Astrocyte (in vitro differentiated cells and primary cell): Measurements from ENCODE around the gene LSM12. TPM values are rescaled to one million over a fixed set of nuclear protein-coding genes. Genes with fewer than 3 reads are reported as not detected.
"Not testable (repeated sequence)": the region's sequence is repeated elsewhere in the genome, so short reads cannot be mapped to it uniquely, and the experiment has no call there.

Experiments used
- DNase-seq: peaks from one replicate; pipeline ENCODE4 v3.0.0-alpha.2; 2010; ENCODE audit warnings: low read depth
- FAIRE-seq: peaks from 2 replicates; lab custom pipeline; 2011; peaks lifted over from hg19 to GRCh38; lab: Jason Lieb, UNC
- H2AFZ ChIP-seq: 2 replicates; pipeline ENCODE4 v1.6.0; 2012; ENCODE audit warnings: low read depth, low read length, inconsistent platforms
- H3K27ac ChIP-seq: 2 replicates; pipeline ENCODE4 v1.5.1; 2011; ENCODE audit warnings: low read depth, low read length, inconsistent platforms
- H3K27me3 ChIP-seq: 2 replicates; pipeline ENCODE4 v1.6.0; 2011; ENCODE audit warnings: low read length, inconsistent platforms; ENCODE audit not compliant: insufficient read depth
- H3K36me3 ChIP-seq: 2 replicates; pipeline ENCODE4 v1.5.1; 2011; ENCODE audit warnings: low read length, inconsistent platforms; ENCODE audit not compliant: insufficient read depth
- H3K4me1 ChIP-seq: 2 replicates; pipeline ENCODE4 v1.5.1; 2011; ENCODE audit warnings: low read length, inconsistent platforms; ENCODE audit not compliant: insufficient read depth
- H3K4me2 ChIP-seq: 2 replicates; pipeline ENCODE4 v1.6.0; 2012; ENCODE audit warnings: low read length, inconsistent platforms
- H3K4me3 ChIP-seq: 2 replicates; pipeline ENCODE4 v1.5.1; 2011; ENCODE audit warnings: low read depth, mild to moderate bottlenecking, low read length, inconsistent platforms; ENCODE audit not compliant: insufficient read depth
- H3K79me2 ChIP-seq: 2 replicates; pipeline ENCODE4 v1.6.0; 2012; ENCODE audit warnings: mild to moderate bottlenecking, low read length, inconsistent platforms; ENCODE audit not compliant: insufficient read depth
- H3K9ac ChIP-seq: 2 replicates; pipeline ENCODE4 v1.6.0; 2012; ENCODE audit warnings: mild to moderate bottlenecking, low read length, inconsistent platforms
- H3K9me3 ChIP-seq: 2 replicates; pipeline ENCODE4 v1.5.1; 2012; ENCODE audit warnings: low read depth, mild to moderate bottlenecking, low read length, inconsistent platforms; ENCODE audit not compliant: insufficient read depth
- H4K20me1 ChIP-seq: 2 replicates; pipeline ENCODE4 v1.6.0; 2012; ENCODE audit warnings: low read length, inconsistent platforms; ENCODE audit not compliant: insufficient read depth
- H3K27ac Mint-ChIP-seq: one replicate; pipeline ENCODE4 v1.8.0; 2021; ENCODE audit warnings: mild to moderate bottlenecking, mixed read lengths; ENCODE audit not compliant: unreplicated experiment
- H3K27me3 Mint-ChIP-seq: one replicate; pipeline ENCODE4 v1.8.0; 2021; ENCODE audit warnings: low read depth, mixed read lengths; ENCODE audit not compliant: unreplicated experiment
- H3K36me3 Mint-ChIP-seq: one replicate; pipeline ENCODE4 v1.8.0; 2021; ENCODE audit warnings: low read depth, mixed read lengths; ENCODE audit not compliant: unreplicated experiment
- H3K4me1 Mint-ChIP-seq: one replicate; pipeline ENCODE4 v1.8.0; 2021; ENCODE audit warnings: low read depth, mixed read lengths; ENCODE audit not compliant: unreplicated experiment
- H3K4me3 Mint-ChIP-seq: one replicate; pipeline ENCODE4 v1.8.0; 2021; ENCODE audit warnings: mild to moderate bottlenecking, moderate library complexity, mixed read lengths; ENCODE audit not compliant: unreplicated experiment
- H3K9me3 Mint-ChIP-seq: one replicate; pipeline ENCODE4 v1.8.0; 2021; ENCODE audit warnings: mild to moderate bottlenecking, mixed read lengths; ENCODE audit not compliant: unreplicated experiment
- EZH2 ChIP-seq: IDR thresholded peaks from 2 replicates; pipeline ENCODE4 v1.6.1; 2012; ENCODE audit warnings: mild to moderate bottlenecking, low read length, inconsistent platforms; ENCODE audit not compliant: insufficient read depth
- total RNA-seq: library from RNA; stranded (reverse); gene quantifications from 2 replicates; pipeline ENCODE4 v1.2.1, GENCODE V29; 2021
- TF ChIP-seq, protein P1 (sequence below): IDR thresholded peaks from 2 replicates; pipeline ENCODE4 v1.5.1; 2011; ENCODE audit warnings: low read depth, mild to moderate bottlenecking, inconsistent platforms, low read length, moderate library complexity; ENCODE audit not compliant: insufficient read depth

The LSM12 gene
- total RNA-seq, 1 donor from 2014 or later, result 90.5 TPM

DNA sequence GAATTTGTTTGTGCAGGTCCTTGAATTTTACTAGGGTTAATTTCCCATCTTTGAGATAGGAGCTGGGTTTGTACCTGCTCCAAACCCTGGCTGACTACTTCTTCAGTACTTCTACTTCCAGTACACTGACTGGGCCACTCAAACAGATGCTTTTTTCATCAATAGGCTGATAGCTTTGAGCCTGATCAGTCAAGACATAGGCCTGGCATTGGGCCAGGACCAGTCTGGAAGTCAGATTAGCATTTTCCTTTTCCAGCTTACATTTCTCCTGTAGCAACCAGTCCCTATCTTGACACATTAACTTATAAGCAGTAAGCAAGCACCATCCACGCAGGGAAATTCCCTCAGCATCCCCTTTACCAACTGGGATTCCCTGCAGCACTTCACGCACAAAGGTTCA is 44.2 kb downstream of the LSM12 start:
- TF ChIP-seq, protein P1, sequence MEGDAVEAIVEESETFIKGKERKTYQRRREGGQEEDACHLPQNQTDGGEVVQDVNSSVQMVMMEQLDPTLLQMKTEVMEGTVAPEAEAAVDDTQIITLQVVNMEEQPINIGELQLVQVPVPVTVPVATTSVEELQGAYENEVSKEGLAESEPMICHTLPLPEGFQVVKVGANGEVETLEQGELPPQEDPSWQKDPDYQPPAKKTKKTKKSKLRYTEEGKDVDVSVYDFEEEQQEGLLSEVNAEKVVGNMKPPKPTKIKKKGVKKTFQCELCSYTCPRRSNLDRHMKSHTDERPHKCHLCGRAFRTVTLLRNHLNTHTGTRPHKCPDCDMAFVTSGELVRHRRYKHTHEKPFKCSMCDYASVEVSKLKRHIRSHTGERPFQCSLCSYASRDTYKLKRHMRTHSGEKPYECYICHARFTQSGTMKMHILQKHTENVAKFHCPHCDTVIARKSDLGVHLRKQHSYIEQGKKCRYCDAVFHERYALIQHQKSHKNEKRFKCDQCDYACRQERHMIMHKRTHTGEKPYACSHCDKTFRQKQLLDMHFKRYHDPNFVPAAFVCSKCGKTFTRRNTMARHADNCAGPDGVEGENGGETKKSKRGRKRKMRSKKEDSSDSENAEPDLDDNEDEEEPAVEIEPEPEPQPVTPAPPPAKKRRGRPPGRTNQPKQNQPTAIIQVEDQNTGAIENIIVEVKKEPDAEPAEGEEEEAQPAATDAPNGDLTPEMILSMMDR, result no peak
- no peak for TF ChIP-seq EZH2
- DNase-seq (no peak), FAIRE-seq (no peak)
- no peak overlapping the region for H3K4me3 ChIP-seq
- H3K4me1 ChIP-seq, result no peaks in the 10 kb centered on the region
- peaks cover 23% of the 10 kb centered on the region for H3K36me3 Mint-ChIP-seq
- H3K4me1 Mint-ChIP-seq, result no peaks in the 10 kb centered on the region
- H3K27me3 Mint-ChIP-seq, result no peaks in the 10 kb centered on the region
- no peak overlapping the region for H3K9ac ChIP-seq
- no peak overlapping the region for H2AFZ ChIP-seq
- H3K27ac ChIP-seq, result no peak overlapping the region
- no peaks in the 10 kb centered on the region for H3K9me3 ChIP-seq
- H3K9me3 Mint-ChIP-seq, result peaks cover 2% of the 10 kb centered on the region
- H3K4me3 Mint-ChIP-seq, result no peak overlapping the region
- H3K27ac Mint-ChIP-seq, result no peak overlapping the region
- no peaks in the 10 kb centered on the region for H3K79me2 ChIP-seq
- peaks cover 7% of the 10 kb centered on the region for H3K36me3 ChIP-seq
- peaks cover 22% of the 10 kb centered on the region for H4K20me1 ChIP-seq
- H3K4me2 ChIP-seq, result no peak overlapping the region
- H3K27me3 ChIP-seq, result no peaks in the 10 kb centered on the region

DNA sequence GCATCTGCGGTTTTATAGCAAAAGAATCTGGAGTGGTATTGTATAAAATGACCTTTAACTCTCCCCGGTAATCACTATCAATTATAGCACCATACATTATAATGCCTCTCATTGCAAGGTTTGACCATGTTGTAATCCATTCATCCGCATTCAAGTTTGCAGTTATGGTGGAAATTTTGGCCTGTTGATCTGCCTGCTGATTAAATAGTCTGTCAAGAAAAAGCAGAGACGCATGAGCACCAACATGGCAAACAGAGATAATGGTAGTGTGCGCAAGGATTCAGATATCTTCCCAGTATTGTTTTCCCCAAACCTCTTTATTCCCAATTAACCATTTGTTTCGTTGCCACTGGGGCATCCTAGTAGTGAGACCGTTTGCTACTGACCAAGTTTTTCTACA is 45.2 kb downstream of the LSM12 start:
- not testable (repeated sequence) for FAIRE-seq, H3K9me3 ChIP-seq, H3K79me2 ChIP-seq, H3K4me3 ChIP-seq, H3K27me3 Mint-ChIP-seq, H3K9ac ChIP-seq, H3K9me3 Mint-ChIP-seq, H3K4me2 ChIP-seq, H3K4me3 Mint-ChIP-seq, H3K36me3 ChIP-seq, DNase-seq, H3K4me1 ChIP-seq, H3K4me1 Mint-ChIP-seq, H3K27me3 ChIP-seq, H2AFZ ChIP-seq, H3K27ac Mint-ChIP-seq, H3K27ac ChIP-seq
- H3K36me3 Mint-ChIP-seq, result peaks cover 23% of the 10 kb centered on the region
- H4K20me1 ChIP-seq, result peaks cover 18% of the 10 kb centered on the region

GRCh38 chr17:44014437-44015172 is 51.9 kb downstream of the LSM12 start, which contains the start of gene TMEM101:
TSS of gene TMEM101 (minus strand) at chr17:44014963. CDS start at chr17:44014952, 11 bp downstream.
- H3K4me2 ChIP-seq, result peak within 1 kb of the TSS; percentile 96
- H3K27me3 Mint-ChIP-seq, result no peaks in the 10 kb centered on the region
- peaks cover 8% of the 10 kb centered on the region for H3K4me1 ChIP-seq
- H3K79me2 ChIP-seq, result no peaks in the 10 kb centered on the region
- H3K9me3 ChIP-seq, result no peaks in the 10 kb centered on the region
- H3K36me3 Mint-ChIP-seq, result peaks cover 13% of the 10 kb centered on the region
- FAIRE-seq (no peak), DNase-seq (peak; percentile 88)
- peaks cover 2% of the 10 kb centered on the region for H3K9me3 Mint-ChIP-seq
- no peak for TF ChIP-seq EZH2
- TF ChIP-seq, protein P1, result no peak
- H3K36me3 ChIP-seq, result no peaks in the 10 kb centered on the region
- peak within 1 kb of the TSS; percentile 87 for H2AFZ ChIP-seq
- peak within 1 kb of the TSS; percentile 92 for H3K4me3 ChIP-seq
- H3K27ac ChIP-seq, result peak within 1 kb of the TSS; percentile 63
- peak within 1 kb of the TSS; percentile 98 for H3K4me3 Mint-ChIP-seq
- no peaks in the 10 kb centered on the region for H4K20me1 ChIP-seq
- H3K4me1 Mint-ChIP-seq, result peaks cover 3% of the 10 kb centered on the region
- no peaks in the 10 kb centered on the region for H3K27me3 ChIP-seq
- H3K9ac ChIP-seq, result peak within 1 kb of the TSS; percentile 94
- H3K27ac Mint-ChIP-seq, result peak within 1 kb of the TSS; percentile 96
